ENCODE data around the gene THSD8. TPM values are rescaled to one million over a fixed set of nuclear protein-coding genes. Genes with fewer than 3 reads are reported as not detected.
"Not testable (repeated sequence)": the region's sequence is repeated elsewhere in the genome, so short reads cannot be mapped to it uniquely, and the experiment has no call there.

THSD8 gene

GRCh38 chr19:12846613-12847012 is 44.7 kb downstream of the THSD8 start:
- no CpG with 5 or more reads among the region's 7 CpGs for WGBS, 2 donors (ENCODE audit: extremely low coverage in 2 of 2, insufficient read length in 2 of 2, insufficient replicate concordance in 1 of 2)
- not testable (repeated sequence) for H3K27me3 ChIP-seq (ENCODE audit: control insufficient read depth in 3 of 3, insufficient read depth in 3 of 3, low read depth in 1 of 3, low read length in 3 of 3); H2AK5ac ChIP-seq (ENCODE audit: low read depth, low read length)

GRCh38 chr19:12847159-12848139 is 45.6 kb downstream of the THSD8 start:
- Histone ChIP-seq H3K27ac (replicated peaks; ENCODE audit: low read length) (no peak overlapping the region), H2BK12ac (ENCODE audit: low read length) (no peak overlapping the region), H3K4me1 (ENCODE audit: control insufficient read depth in 2 of 2, insufficient read depth in 1 of 2, low read depth in 1 of 2, low read length in 2 of 2) (peaks cover 0 to 5% of the 10 kb centered on the region in 2 donors), H4K91ac (ENCODE audit: low read depth, low read length, poor library complexity) (no peak overlapping the region), H2BK120ac (ENCODE audit: low read depth, low read length) (no peak overlapping the region), H2AFZ (ENCODE audit: low read length) (peak overlapping the region; percentile 71), H3K9me3 (replicated peaks in 1 of 2; ENCODE audit: control insufficient read depth in 2 of 2, insufficient read depth in 1 of 2, low read depth in 1 of 2, low read length in 2 of 2) (no peaks in the 10 kb centered on the region), H4K8ac (ENCODE audit: low read depth, low read length) (no peak overlapping the region), H3K27me3 (ENCODE audit: control insufficient read depth in 3 of 3, insufficient read depth in 3 of 3, low read depth in 1 of 3, low read length in 3 of 3) (peaks cover 0 to 2% (median 0%) of the 10 kb centered on the region in 3 experiments), H2BK15ac (ENCODE audit: low read length) (no peak overlapping the region), H3K14ac (ENCODE audit: low read length) (no peak overlapping the region), H3K4me2 (ENCODE audit: insufficient read depth, low read length, poor library complexity, severe bottlenecking) (peak overlapping the region; percentile 23), H2BK5ac (ENCODE audit: low read length) (no peak overlapping the region), H3K9ac (ENCODE audit: low read depth, low read length, poor library complexity) (peak overlapping the region; percentile 86), H3K79me1 (ENCODE audit: low read depth, low read length) (peaks cover 3% of the 10 kb centered on the region), H3K4ac (ENCODE audit: low read length) (no peak overlapping the region), H2AK5ac (ENCODE audit: low read depth, low read length) (peak overlapping the region; percentile 23), H3K18ac (ENCODE audit: low read length) (peak overlapping the region; percentile 61), H3K36me3 (replicated peaks in 1 of 2; ENCODE audit: control insufficient read depth in 2 of 2, insufficient read depth in 2 of 2, low read length in 2 of 2) (peaks cover 9 to 13% of the 10 kb centered on the region in 2 donors), H3K4me3 (ENCODE audit: low read length in 2 of 2) (peak overlapping the region in 1 of 2 donors; percentile 2), H3K23ac (ENCODE audit: low read depth, low read length, poor library complexity) (peak overlapping the region; percentile 37)
- no CpG with 5 or more reads among the region's 69 CpGs for WGBS, 2 donors (ENCODE audit: extremely low coverage in 2 of 2, insufficient read length in 2 of 2, insufficient replicate concordance in 1 of 2)
- peak; percentile 86 for DNase-seq (ENCODE audit: low spot score)

More at GRCh38 chr19:12846613-12847012, 44.7 kb downstream of the THSD8 start:
- H3K4me3 ChIP-seq (ENCODE audit: low read length in 2 of 2); H2BK12ac ChIP-seq (ENCODE audit: low read length); H3K18ac ChIP-seq (ENCODE audit: low read length); H4K8ac ChIP-seq (ENCODE audit: low read depth, low read length); H3K4me1 ChIP-seq (ENCODE audit: control insufficient read depth in 2 of 2, insufficient read depth in 1 of 2, low read depth in 1 of 2, low read length in 2 of 2); H3K23ac ChIP-seq (ENCODE audit: low read depth, low read length, poor library complexity); DNase-seq (ENCODE audit: low spot score); H3K14ac ChIP-seq (ENCODE audit: low read length); H4K91ac ChIP-seq (ENCODE audit: low read depth, low read length, poor library complexity); H3K9me3 ChIP-seq (replicated peaks in 1 of 2; ENCODE audit: control insufficient read depth in 2 of 2, insufficient read depth in 1 of 2, low read depth in 1 of 2, low read length in 2 of 2); H2AFZ ChIP-seq (ENCODE audit: low read length); H2BK120ac ChIP-seq (ENCODE audit: low read depth, low read length); H3K9ac ChIP-seq (ENCODE audit: low read depth, low read length, poor library complexity); H3K4ac ChIP-seq (ENCODE audit: low read length); H3K4me2 ChIP-seq (ENCODE audit: insufficient read depth, low read length, poor library complexity, severe bottlenecking); H3K27ac ChIP-seq (replicated peaks; ENCODE audit: low read length); H2BK15ac ChIP-seq (ENCODE audit: low read length); H2BK5ac ChIP-seq (ENCODE audit: low read length); H3K79me1 ChIP-seq (ENCODE audit: low read depth, low read length): not testable (repeated sequence)
- H3K36me3 ChIP-seq (replicated peaks in 1 of 2; ENCODE audit: control insufficient read depth in 2 of 2, insufficient read depth in 2 of 2, low read length in 2 of 2), result peaks cover 4 to 11% of the 10 kb centered on the region in 2 donors

Small RNA genes within 50 kb of the gene (small RNA-seq; reads per million reads assigned to genes)
- gene MIR5684 (ENCODE audit: insufficient read depth), result not detected
- gene MIR6794 (ENCODE audit: insufficient read depth), result 1.2 reads per million

All from neuronal stem cell (in vitro differentiated cells).